GM21723 (cell line): ENCODE measurements around the gene CHST3.

Experiments used
- ATAC-seq: cut with Tn5 transposase; IDR thresholded peaks from one replicate; pipeline ENCODE4 v1.9.1; 2021; ENCODE audit warnings: mild to moderate bottlenecking, moderate library complexity; ENCODE audit not compliant: unreplicated experiment

CHST3 gene

DNA sequence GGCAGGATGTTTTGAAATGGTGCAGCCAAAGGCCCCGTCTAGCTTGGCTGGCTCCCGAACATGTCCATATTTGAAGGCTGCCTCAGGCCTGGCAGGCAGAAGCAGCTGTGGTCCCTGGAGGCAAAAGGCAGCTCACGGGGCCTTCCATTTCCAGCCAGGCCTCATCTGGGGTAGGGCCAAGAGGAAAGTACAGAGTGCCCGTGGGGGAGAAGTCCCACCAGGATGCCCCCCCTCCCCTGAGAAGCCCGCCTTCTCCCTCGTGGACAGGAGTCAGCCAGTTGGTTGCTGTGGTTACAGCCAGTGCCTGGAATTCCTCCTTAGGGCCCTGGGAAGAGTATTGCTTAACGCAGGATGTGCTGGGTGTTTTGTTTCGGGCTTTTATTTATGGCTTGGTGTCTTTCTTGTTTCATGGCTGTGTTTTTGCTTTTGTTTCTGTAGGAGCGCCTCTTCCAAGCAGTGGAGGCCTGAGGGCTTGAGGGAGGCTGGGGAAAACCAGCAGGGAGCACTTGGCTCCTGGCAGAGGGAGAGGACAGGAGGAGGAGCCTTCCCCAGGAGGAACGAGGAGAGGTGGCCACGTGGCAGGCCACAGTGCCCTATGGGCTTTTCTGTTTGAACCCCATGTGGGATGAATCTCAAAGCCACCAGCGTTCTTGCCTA lies 45.4 kb downstream of the CHST3 start:
- ATAC-seq = no peak

DNA sequence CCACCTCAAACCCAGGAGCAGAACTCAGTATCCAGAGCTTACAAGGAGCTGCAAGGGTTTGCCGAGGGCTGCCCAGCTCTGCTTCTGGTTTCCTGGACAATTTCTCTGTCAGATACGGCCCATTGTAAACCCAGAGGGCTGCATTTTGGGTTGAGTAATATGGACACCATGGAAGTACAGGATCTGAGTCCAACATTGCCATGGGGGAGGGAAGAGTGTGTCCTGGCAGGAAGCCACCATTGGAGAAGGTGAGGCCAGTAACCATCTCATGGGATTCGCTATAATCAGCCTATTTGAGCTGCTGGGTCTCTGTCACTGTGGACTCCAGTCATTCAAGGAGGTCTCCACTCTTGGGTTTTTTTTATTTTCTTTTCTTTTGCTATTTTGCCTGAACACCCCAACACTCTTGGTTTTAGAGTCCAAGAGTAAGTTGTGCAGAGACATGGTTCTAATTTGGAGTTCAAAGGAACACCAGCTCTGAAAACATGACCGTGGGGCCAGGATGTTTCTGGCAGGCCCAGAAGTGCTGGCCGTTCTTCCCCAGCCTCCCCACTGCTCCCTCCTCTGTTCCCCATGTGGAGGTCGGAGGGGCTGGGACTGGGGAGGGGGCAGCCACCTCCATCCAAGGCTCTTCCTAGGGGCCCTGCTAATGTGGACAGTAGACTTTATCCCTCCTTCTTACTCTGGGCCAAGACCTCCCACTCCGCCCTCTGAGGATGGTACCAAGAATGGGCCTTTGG lies 46.2 kb downstream of the CHST3 start:
- ATAC-seq = no peak

GRCh38 chr10:72011016-72011415 lies 46.8 kb downstream of the CHST3 start:
- no peak for ATAC-seq

DNA sequence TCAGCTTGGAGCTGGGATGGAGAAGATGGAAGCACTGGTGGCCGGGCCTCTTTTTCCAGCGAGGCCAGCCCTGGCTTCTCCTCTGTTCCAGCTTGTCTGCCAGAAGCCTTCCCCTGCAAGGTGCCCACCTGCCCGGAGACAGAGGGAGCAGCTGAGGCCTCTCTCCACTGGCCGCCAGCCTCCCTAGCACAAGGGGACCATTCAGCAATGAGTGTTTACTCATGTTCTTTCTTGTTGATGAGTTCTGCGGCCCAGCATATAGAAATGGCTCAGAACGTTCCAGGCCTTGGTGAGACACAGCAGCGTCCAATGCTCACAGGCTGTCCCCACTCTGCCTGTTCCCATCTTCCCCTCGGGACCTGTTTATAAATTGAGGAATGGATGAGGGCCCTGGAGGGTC lies 47.3 kb downstream of the CHST3 start:
- ATAC-seq = no peak

DNA sequence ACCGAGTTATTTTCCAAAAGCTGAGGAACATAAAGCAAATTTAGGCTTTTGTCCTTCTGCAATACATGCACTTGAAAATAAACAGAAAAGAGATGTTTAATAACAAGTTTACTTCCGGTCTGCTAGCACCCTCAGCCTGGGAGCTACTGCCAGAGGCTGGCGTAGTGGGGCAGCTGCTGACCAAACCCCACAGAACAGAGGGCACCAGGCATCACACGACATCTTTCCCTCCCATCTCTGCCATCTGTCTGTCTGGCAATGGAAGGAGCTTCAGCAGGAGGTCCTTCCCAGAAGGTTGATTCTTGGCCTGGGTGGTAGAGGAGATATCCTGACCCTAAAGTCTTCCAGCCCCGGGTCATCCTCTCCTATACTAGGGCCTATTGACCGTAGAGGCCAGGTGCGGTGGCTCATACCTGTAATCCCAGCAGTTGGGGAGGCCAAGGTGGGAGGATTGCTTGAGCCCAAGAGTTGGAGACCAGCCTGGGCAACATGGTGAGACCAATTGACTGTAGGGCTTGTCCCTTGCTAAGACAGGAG lies 47.8 kb downstream of the CHST3 start:
- ATAC-seq = no peak

DNA sequence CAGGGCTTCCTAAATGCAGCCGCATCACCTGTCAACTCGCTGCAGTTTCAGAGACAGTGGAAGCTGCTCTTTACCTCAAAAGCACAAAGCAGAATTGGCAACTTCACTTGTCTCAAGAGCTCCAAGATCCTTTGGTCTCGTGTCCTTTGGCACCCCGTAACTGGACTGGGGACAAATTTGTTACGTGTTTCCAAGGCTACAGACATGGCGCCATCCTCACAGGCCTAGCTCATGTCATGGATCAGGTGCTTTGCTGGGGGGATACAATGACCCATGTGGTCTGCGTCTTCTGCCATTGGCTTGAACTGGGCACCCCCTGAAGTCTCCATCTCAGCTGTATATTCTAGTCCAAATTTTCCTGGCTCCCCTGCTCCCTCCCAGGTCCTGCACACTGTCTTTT lies 48.6 kb downstream of the CHST3 start:
- ATAC-seq = no peak

GRCh38 chr10:72013202-72013945 lies 49.2 kb downstream of the CHST3 start:
- no peak for ATAC-seq

GRCh38 chr10:72014197-72014596 lies 50.0 kb downstream of the CHST3 start:
- no peak for ATAC-seq

DNA sequence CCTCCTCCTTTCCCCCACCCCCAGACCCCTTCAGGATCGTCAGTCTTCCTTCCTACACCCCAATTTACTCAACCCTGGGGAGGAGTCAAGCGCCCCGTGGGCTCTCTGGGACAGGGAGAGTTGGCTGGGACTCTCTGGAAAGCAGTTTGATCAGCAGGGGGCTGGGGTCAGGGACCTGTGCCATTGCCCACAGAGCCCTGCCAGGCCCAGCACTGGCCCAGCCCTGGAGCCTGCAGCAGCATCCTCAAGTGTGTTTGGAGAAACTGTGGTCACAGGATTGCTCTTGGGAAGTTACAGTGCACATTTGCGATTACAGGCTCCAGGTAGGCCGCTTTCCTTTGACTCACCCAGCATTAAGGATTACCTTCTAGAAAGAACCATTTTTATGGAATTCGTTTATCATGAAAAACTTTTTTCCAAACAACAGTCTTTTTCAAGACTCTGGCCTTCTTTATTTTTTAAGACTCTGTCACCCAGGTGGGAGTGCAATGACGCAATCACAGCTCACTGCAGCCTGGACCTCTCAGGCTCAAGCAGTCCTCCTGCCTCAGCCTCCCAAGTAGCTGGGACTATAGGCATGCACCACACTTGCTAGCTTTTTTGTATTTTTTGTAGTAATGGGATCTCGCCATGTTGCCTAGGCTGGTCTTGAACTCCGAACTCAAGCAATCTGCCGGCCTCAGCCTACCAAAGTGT lies 50.7 kb downstream of the CHST3 start:
- no peak for ATAC-seq

DNA sequence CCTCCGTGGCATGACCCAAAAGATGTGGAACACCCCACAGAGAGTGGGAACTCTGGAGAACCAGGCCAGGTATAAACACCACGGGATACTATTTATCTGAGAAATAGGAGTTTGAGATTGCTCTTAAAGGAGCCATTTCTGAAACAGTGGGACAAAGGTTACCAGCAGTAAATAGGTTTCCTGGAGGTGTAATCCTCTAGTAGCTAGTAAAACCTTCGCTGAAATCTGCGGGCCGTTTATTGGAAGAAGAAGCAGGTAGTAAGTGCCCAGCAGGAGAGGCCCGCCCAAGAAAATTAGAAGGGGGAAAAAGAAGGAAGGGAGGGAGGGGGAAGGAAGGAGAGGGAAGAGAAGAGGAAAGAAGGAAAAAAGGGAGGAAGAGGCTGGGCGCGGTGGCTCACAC lies 51.6 kb downstream of the CHST3 start:
- ATAC-seq = no peak

DNA sequence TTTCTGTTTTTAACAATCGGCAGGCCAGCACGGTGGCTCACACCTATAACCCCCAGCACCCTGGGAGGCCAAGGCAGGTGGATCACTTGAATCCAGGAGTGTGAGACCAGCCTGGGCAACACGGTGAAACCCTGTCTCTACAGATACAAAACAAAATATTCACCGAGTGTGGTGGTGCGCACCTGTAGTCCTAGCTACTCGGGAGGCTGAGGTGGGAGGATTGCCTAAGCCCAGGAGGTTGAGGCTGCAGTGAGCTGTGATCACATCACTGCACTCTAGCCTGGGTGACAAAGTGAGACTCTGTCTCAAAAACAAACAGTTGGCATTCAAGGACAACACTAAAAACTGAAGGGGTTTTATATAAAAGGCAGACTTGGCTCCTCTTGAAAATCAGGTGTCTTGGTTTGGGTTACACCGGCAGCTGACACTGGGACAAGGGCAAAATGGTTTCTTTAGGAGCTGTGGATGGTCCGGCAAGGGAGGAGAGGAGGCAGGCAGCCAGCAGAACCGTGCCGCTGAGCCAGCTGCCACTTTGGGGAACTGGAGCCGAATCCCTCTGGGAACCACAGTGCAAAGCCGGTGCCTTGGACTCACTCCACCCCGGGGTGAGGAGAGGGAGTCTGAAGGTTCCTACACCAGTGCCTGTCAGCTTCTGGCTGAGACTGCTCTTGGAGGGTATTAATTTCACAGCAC lies 52.6 kb downstream of the CHST3 start:
- no peak for ATAC-seq

DNA sequence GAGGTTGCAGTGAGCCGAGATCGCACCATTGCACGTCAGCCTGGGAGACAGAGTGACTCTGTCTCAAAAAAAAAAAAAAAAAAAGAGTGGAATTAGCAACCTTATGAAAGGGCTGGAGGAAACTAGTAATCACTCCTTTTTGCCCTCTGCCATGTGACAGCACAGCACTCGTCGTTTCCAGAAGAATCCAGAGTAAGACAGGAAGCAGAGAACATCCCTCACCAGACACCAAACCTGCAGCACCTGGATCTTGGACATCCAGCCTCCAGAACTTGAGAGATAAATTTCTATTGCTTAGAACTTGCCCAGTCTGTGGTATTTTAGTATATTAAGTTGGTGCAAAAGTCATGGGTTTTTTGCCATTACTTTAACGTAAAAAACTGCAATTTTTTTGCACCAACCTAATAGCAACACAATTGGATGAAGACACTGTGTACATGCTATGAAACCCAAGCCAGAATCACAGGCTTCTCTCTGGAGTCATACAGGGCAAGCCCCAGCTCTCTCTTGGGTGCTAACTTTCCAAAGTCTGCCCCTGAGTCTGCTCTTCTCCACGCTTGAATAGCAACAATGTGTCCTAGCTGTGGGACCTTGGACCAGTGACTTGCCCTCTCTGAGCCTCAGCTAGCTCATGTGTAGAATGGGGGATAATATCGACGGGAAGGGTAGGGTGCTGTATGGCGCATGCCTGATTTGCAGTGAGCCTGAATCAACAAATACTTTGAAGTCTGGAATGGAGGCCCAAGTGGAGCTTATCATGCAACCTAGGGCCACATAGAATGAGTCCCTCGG lies 55.1 kb downstream of the CHST3 start:
- ATAC-seq = no peak

DNA sequence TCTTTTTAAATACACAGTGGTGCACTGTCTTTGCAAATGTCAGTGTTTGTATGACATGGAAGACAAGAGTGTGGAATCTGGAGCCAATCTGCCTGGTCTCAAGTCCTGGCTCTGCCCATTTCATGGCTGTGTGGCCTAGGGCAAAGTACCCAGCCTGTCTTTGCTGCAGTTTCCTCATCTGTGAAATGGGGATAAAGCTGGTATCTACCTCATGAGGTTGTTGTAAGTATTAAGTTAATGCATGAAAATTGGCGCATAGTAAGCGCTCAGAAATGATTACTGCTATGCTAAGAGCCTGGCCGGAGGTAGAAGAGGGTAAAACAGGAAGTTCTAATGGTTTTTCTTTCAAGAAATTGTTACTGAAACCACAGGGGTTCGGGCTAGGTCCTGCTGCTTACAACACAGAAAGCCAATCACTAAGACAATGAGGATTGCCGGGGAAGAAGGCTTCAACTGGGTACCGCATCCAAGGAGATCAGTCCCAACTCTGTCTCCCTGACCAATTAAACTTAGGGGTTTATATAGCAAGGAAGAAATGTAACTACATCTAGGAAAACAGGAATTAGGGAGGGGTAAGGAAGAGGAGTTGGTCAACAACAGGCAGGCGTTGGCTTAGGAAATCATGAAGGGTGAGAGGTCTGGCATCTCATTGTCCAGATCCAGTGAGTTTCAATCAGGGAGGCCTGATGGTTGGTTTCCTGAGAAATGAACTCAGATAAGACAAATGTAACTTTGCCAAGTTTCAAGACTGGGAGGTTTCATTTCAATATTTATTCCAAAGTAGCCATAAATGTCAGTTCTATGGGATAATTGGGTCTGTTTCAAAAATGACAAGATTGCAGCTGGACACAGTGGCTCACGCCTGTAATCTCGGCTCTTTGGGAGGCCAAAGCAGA lies 57.0 kb downstream of the CHST3 start:
- ATAC-seq = no peak

GRCh38 chr10:72022228-72022627 lies 58.0 kb downstream of the CHST3 start:
- ATAC-seq = no peak

- no peak for ATAC-seq
These were observed 60.4 kb downstream of the CHST3 start for GRCh38 chr10:72024596-72024995.

DNA sequence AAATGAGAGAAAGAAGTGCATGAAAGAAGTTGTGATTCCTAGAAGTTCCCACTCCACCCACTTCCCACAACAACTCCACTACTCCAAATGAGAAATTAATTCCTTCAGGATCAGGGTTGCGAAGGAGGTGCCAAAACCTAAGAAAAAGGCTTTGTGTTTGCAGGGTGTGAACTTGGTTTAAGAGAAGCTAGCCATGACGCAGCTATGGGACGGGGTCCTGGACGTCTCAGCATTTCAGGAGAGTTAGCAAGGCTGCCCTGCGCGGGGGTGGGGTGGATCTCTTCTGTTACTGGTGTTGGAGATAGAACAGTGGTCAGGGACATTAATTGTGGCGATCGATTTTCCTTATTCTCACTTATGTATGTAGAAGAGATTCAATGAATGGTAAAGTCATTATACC lies 61.2 kb downstream of the CHST3 start:
- ATAC-seq = no peak

GRCh38 chr10:72025832-72026231 lies 61.6 kb downstream of the CHST3 start:
- ATAC-seq = no peak

DNA sequence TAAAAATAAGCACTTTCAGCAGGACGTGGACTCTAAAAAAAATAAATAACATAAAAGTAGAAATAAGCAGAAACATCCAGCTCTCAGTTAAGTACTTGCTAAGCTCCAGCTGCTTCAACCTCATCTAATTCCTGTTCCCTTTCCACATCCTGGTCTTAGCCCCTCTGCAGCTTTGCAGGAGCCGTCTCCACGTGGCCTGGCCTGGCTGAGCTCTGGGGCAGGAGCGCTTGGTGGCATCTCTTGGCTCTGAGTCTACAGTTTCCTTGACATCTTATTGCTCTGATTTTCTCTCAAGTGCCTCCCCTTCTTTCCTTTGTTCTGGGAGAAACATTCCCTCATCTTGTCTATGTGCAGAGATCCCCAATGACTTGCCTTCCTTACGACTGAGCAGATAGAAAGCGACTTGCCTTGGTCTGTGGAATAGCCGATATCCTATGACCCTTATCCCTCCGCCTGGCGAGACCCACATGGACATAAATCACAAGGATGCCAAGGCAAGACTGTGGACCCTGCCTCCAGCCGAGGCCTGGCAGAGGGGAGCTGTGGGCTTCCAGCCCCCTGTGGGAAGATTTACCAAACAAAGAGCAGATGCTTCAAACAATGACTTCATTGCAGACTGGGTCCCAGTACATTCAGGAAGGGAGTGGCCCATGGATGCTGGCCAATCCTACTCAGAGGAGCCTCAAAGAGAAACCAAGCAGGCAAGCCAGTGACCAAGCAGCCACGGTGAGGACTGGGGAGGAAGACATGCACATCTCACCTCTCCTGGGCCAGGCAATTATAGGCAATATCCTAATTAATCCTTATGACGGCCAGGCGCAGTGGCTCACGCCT lies 62.3 kb downstream of the CHST3 start:
- ATAC-seq = no peak
